GM12878 (cell line): ENCODE measurements around the gene C1QL1. TPM values are rescaled to one million over a fixed set of nuclear protein-coding genes. Genes with fewer than 3 reads are reported as not detected.

ENCODE experiments used
- ATAC-seq: fragments of 200-7000 bp; cut with Tn5 transposase; 3 replicates; pipeline ENCODE4 v1.9.1; 2020; ENCODE audit warnings: mild to moderate bottlenecking, moderate library complexity
- BruUV-seq: library from RNA; stranded (reverse); fragments of 400-500 nt; replicated peaks from 2 replicates; lab custom pipeline; 2021; lab: Mats Ljungman, UMichigan
- CTCF ChIA-PET: fragments of 300-600 bp; sonication (Branson Sonifier 250); formaldehyde crosslinking; extraction: SDS; loops from one replicate; lab custom pipeline; 2021; ENCODE audit warnings: inconsistent platforms; lab: Yijun Ruan, JAX
- POLR2A ChIA-PET: fragments of 350-600 bp; formaldehyde crosslinking; extraction: SDS; loops from one replicate; lab custom pipeline; 2021; ENCODE audit warnings: inconsistent platforms; lab: Charles Lee
- RAD21 ChIA-PET: fragments of 300-600 bp; sonication (Branson Sonifier 250); formaldehyde crosslinking; loops from one replicate; lab custom pipeline; 2023; ENCODE audit warnings: antibody characterized with exemption; ENCODE audit not compliant: unreplicated experiment; lab: Charles Lee
- SMC1A ChIA-PET: fragments of 300-600 bp; sonication (Branson Sonifier 250); formaldehyde crosslinking; loops from one replicate; lab custom pipeline; 2023; ENCODE audit not compliant: unreplicated experiment, uncharacterized antibody; lab: Charles Lee
- DNase-seq: peaks from one replicate; pipeline ENCODE4 v3.0.0-alpha.2; 2011; ENCODE audit warnings: low read depth, low spot score
- FAIRE-seq: peaks from 3 replicates; lab custom pipeline; 2011; peaks lifted over from hg19 to GRCh38; lab: Jason Lieb, UNC
- H2AFZ ChIP-seq: 2 replicates; pipeline ENCODE4 v1.6.0; 2011; ENCODE audit warnings: low read depth, low read length, control low read depth; ENCODE audit not compliant: control insufficient read depth
- H3K27ac ChIP-seq: 2 replicates; pipeline ENCODE4 v1.5.1; 2011; ENCODE audit warnings: control low read depth; ENCODE audit not compliant: control insufficient read depth, insufficient read depth
- H3K27me3 ChIP-seq, 2 experiments: replicated peaks in 1 of 2; 2 replicates each; pipeline versions ENCODE4 v1.6.0 to v1.6.1; 2011; ENCODE audit warnings: low read length in 1 of 2; ENCODE audit not compliant: control insufficient read depth in 2 of 2, insufficient read depth in 2 of 2
- H3K36me3 ChIP-seq, 2 experiments: 2 replicates each; pipeline ENCODE4 v1.5.1; 2011; ENCODE audit warnings: low read length in 1 of 2; ENCODE audit not compliant: control insufficient read depth in 2 of 2, insufficient read depth in 2 of 2
- H3K4me1 ChIP-seq: 2 replicates; pipeline ENCODE4 v1.6.1; 2011; ENCODE audit warnings: mild to moderate bottlenecking, low read length, moderate library complexity, mixed read lengths; ENCODE audit not compliant: control insufficient read depth, insufficient read depth
- H3K4me2 ChIP-seq: 2 replicates; pipeline ENCODE4 v1.6.0; 2011; ENCODE audit warnings: control low read depth; ENCODE audit not compliant: control insufficient read depth, insufficient read depth
- H3K4me3 ChIP-seq: fragments of 200-600 bp; sonication (generic); 2 replicates; pipeline ENCODE4 v1.5.1; 2016
- H3K79me2 ChIP-seq: 2 replicates; pipeline ENCODE4 v1.6.0; 2011; ENCODE audit warnings: low read length; ENCODE audit not compliant: control insufficient read depth, insufficient read depth
- H3K9ac ChIP-seq: 2 replicates; pipeline ENCODE4 v1.8.0; 2011; ENCODE audit warnings: low read length, control low read depth, mixed read lengths; ENCODE audit not compliant: control insufficient read depth, insufficient read depth
- H3K9me3 ChIP-seq: replicated peaks from 3 replicates; pipeline ENCODE4 v1.5.1; 2011; ENCODE audit warnings: mild to moderate bottlenecking, low read length; ENCODE audit not compliant: control insufficient read depth, insufficient read depth
- H4K20me1 ChIP-seq: 2 replicates; pipeline ENCODE4 v1.6.0; 2011; ENCODE audit not compliant: control insufficient read depth, insufficient read depth
- E2F8 ChIP-seq: fragments of 450-650 bp; IDR thresholded peaks from 2 replicates; pipeline ENCODE4 v1.6.1; 2018; ENCODE audit warnings: mild to moderate bottlenecking, low read depth, moderate library complexity; ENCODE audit not compliant: partially characterized antibody
- JUNB ChIP-seq: IDR thresholded peaks from 2 replicates; pipeline ENCODE4 v1.6.1; 2016; ENCODE audit warnings: antibody characterized with exemption, mild to moderate bottlenecking
- RAD21 ChIP-seq: IDR thresholded peaks from 2 replicates; pipeline ENCODE4 v1.6.1; 2011; ENCODE audit warnings: mild to moderate bottlenecking, low read depth, low read length, moderate library complexity; ENCODE audit not compliant: insufficient read depth
- SMC3 ChIP-seq: IDR thresholded peaks from 2 replicates; pipeline ENCODE4 v1.6.1; 2011; ENCODE audit warnings: low read length, improper control_type of control experiment, borderline replicate concordance
- WGBS: methylation state at CpG from one replicate; pipeline ENCODE4 v1.1.6; 2016; ENCODE audit warnings: low lambda C conversion rate; ENCODE audit not compliant: insufficient replicate concordance, insufficient coverage; ENCODE audit errors: missing lambda C conversion rate; 5-methylcytosine and 5-hydroxymethylcytosine counted together
- in situ Hi-C: fragments of 300-500 bp; cut with MboI; formaldehyde crosslinking; loops from 9 replicates; pipeline ENCODE4 v1.14.3; 2018; ENCODE audit warnings: mixed read lengths
- intact Hi-C: fragments of 100-400 bp; cut with micrococcal nuclease; formaldehyde crosslinking; loops from one replicate; pipeline ENCODE4 v1.14.2; 2022; ENCODE audit not compliant: unreplicated experiment
- polyA plus RNA-seq, 11 experiments: library from polyadenylated mRNA; depleted of rRNA in 4 of 11; unstranded in 6 of 11; stranded (reverse) in 5 of 11; fragments of >200 nt; fragmentation: Nextera tagmentation in 4 of 11; fragmentation: Illumina TruSeq in 1 of 11; extraction: Ambion mirVana in 4 of 11; extraction: Trizol in 1 of 11; gene quantifications; 1 replicate in 1 of 11; 2 replicates in 10 of 11; pipeline versions ENCODE4 v1.2.1 to v1.2.3, GENCODE V29; 2011 to 2016; ENCODE audit warnings: inconsistent platforms in 2 of 11, missing spikeins in 2 of 11, low read depth in 1 of 11
- total RNA-seq, 4 experiments: library from RNA; depleted of rRNA in 3 of 4; stranded (reverse); fragments of >200 nt in 3 of 4; fragmentation: Illumina TruSeq in 1 of 4; extraction: Trizol in 1 of 4; gene quantifications; 2 replicates each; pipeline versions ENCODE4 v1.2.1 to v1.2.3, GENCODE V29; 2013 to 2021

The C1QL1 gene
- total and polyA plus RNA-seq, 10 of the 15 experiments (the other 5 are each of a cell fraction or from before 2014, with no cell fraction given) = not detected

- CTCF ChIA-PET = interaction anchor here (1.0 to 1.6 kb wide), 2 partner anchors 47 to 49 kb away, joined by 3 to 6 read pairs; no protein-coding TSS in a partner anchor
- H3K27ac ChIP-seq = no peak overlapping the region
- H3K4me3 ChIP-seq = no peak overlapping the region
- intact Hi-C loops (loop anchor here (5.0 kb wide), 1 partner anchor 53 kb away; no protein-coding TSS in a partner anchor), in situ Hi-C loops (no loop called here)
- TF ChIP-seq SMC3 (no peak), E2F8 (no peak), RAD21 (no peak), JUNB (no peak)
- POLR2A ChIA-PET = interaction anchor here (1.4 kb wide), 1 partner anchor 51 kb away, joined by 3 read pairs; no protein-coding TSS in a partner anchor
- FAIRE-seq (no peak), ATAC-seq (no peak), DNase-seq (no peak)
- WGBS = 46% methylated on average over 19 of the region's 19 CpGs
- no peaks in the 10 kb centered on the region; the same call in 2 of the 3 replicates for H3K9me3 ChIP-seq
- no peaks in the 10 kb centered on the region for H3K79me2 ChIP-seq
- H3K27me3 ChIP-seq = peaks cover 23 to 40% of the 10 kb centered on the region in 2 experiments
- no peak overlapping the region for H2AFZ ChIP-seq
- SMC1A ChIA-PET = no interaction called here
- H3K4me1 ChIP-seq = peaks cover 6% of the 10 kb centered on the region; the same call in 1 of the 2 replicates
- RAD21 ChIA-PET = interaction anchor here (1.4 kb wide), 1 partner anchor 49 kb away, joined by 4 read pairs; no protein-coding TSS in a partner anchor
- H3K9ac ChIP-seq = no peak overlapping the region
- BruUV-seq = no TSS peak
- no peaks in the 10 kb centered on the region for H3K36me3 ChIP-seq
- H3K4me2 ChIP-seq = peak overlapping the region; percentile 95
- H4K20me1 ChIP-seq = no peaks in the 10 kb centered on the region
Measured at GRCh38 chr17:44969144-44969780, 1.2 kb upstream of the C1QL1 start.
